ENCODE data around the gene CCHCR1.

Gene CCHCR1

GRCh38 chr6:31126396-31127175 is 31.0 kb downstream of the CCHCR1 start:
- no peak for DNase-seq

- no peak for DNase-seq
Measured at GRCh38 chr6:31125586-31126363, 31.8 kb downstream of the CCHCR1 start.

- no peak for DNase-seq
Measured at GRCh38 chr6:31125162-31125561, 32.4 kb downstream of the CCHCR1 start.

DNA sequence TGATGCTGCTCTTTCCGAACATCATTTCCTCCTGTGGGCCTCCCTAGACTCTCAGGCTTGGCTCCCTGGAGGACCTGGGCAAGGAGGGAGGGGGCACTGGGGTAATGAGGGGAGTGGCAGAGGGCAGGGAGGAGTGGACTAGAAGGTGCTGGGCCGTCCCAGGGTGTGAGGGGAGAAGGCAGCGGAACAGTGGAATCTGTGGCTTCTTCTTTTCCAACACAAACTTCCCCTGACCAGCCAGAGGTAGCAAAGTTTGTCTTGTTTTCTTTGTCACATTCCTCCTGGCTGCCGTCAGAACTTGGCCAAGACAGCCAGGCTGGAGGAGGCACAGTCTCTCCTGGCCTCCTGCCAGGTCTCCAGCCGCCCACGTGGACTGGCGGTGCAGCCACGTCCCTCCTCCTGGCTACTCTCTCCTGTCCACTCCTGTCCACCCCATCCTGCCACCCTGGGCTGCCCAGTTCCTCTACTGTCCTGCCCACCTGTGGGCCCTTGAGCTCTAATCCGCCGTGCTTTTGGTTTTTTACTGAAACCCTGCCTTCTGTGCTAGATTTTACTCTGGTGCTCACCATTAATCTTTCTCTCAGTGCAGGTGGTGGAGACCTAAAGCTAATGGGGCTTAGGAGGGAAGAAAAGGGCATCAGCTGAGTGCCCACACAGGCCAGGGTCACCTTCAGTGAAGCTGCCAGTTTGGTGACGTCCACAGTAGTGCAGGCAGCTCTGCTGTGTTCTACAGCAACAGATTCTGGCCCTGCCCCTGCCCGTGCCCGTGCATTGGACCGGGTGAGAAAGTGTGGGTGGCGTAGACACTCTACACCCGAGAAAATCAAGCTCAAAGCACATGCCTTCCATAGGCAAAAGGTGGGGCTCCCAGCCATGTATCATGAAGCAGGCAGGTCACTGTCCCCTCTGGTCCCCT is 34.6 kb downstream of the CCHCR1 start:
- DNase-seq: no peak

DNA sequence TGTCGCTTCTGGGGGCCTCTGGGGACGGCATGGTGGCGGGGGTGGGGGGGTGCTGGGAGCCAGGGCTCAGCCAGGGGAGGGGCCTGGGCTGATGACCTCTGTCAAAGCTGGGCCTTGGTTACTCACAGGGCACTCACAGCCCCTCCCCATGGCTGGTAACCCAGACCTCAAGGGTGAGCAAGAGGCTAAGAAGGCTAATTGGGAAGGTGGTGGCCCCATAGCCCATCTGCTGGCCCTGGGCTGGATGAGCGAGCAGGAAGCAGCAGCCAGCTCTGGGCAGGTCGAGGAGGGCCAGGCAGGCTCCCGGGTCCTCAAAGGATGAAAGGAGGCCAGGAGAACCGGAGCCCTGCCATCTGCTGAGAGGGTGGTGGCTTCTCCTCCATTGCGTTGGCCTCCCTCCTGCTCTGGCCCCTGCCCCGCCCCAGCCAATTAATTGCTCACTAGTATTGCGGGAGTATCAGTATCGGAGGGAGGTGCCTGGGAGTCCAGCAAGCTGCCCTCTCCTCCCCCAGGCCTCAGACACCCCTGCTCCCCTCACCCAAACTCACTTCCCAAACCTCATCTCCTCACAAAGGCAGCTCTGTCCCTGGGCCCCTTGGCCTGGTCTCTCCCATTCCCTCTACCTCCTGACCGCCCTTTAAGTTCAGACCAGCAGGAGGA is 36.3 kb downstream of the CCHCR1 start:
- no peak for DNase-seq

GRCh38 chr6:31120151-31120915 is 37.3 kb downstream of the CCHCR1 start, which contains the start of gene CDSN:
TSS of gene CDSN (minus strand) at chr6:31120446. CDS start at chr6:31120419, 27 bp downstream.
- DNase-seq: no peak

DNA sequence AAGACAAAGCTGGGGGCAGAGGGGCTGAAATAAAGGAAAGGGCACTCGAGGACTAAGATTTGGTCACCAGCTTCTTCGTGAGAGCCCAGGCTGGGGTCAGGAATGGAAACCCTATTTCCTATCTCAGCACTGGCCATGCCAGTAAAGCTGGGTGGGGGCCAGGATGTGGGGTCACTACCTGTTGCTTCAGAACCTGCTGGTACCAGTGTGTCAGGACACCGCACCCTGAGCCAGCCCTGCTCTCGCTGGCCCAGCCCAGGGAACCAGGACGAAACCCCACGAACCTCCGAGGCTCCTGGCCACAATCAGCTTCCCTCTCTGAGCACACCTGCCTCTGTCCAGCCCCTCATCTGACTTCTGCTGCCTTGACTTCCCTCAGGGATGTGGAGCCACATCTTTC is 39.4 kb downstream of the CCHCR1 start:
- DNase-seq: no peak

GRCh38 chr6:31116661-31117385 is 40.8 kb downstream of the CCHCR1 start:
- no peak for DNase-seq

DNA sequence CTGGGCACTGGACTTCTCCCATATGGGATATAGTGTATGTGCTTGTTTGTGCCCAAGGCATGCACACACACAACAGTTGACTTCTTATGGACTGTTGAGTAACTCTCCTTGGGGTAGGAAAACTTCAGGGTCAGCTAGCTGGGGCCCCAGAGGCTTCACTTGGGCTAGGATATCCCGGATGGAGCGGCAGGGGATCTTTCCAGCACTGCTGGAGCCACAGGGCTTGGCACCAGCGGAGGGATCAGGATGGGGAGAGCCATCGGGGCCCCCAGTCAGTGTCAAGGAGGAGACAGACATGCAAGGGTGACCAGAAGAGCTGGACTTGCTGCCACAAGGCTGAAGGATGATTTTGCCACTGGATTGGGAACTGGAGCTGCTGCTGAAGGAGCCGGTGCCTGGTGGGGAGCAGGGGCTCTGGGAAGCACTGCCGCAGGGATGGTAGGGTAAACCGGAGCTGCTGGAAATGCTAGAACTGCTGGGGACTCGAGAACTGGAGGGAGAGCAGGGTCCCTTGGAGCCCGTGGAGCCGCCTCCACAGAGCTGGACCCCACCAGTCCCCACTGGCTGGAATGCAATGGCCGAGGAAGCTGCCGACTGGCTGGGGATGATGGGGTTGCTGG is 41.6 kb downstream of the CCHCR1 start:
- DNase-seq: no peak

DNA sequence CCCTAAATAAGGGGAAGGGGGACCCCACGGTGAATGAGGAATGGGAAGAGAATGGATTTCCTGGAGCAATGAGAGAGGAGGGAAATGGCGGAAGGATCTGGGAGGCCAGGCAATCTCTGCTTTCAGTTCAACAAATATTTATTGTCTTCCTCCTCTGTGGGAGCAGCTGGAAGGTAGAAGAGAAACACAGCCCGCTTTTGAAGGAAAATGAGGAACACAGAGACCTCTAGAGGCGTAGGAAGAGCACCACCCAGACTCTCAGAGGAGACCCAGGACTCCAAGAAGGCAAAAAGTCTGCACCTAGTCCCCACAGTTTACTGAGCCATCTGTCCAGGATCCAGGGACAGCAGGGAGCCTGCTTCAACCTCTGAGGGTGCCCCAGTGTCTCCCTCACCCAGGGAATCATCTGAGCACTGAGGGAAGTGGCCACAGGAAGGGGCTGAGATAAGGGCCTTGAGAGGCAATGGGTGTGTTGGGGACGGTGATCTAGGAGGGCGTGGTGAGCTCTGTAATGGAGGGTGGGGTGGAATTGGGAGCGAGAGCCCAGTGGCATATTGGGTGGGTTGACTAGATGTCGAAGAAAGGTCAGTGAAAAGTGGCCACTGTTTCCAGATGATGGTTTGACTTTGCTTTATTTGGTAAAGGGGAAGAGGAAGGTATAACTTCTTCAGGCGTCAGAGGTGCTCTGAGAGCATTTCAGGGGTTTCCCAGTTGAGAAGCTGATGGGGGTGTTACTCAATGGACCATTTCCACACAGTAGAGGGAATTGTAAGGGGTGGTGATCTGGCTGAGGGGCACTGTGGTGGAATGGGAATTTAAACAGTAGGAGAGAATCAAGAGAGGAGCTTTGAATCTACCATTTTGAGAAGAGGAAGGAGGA is 42.4 kb downstream of the CCHCR1 start:
- DNase-seq: no peak

DNA sequence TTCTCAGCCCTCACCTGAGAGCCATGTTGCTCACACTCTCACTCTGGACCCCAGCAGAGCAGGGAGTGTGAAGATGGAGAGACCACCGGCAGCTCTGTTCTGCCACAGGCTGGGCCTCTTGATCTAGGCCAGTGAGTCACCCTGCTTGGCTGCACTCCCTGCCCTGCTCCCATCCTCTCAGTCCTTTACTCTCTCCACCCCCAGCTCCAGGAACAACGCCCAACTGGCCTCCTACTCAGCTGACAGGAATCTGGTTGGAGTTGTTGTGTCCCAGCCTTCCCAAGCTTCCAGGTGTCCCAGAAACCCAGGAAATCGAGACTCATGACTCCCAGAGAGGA is 43.1 kb downstream of the CCHCR1 start, which contains the start of gene PSORS1C1:
Gene PSORS1C1 (plus strand): TSS at position 260 of the 338 bp plus-strand sequence. CDS start 14,833 bp downstream, outside the sequence.
- no peak for DNase-seq

DNA sequence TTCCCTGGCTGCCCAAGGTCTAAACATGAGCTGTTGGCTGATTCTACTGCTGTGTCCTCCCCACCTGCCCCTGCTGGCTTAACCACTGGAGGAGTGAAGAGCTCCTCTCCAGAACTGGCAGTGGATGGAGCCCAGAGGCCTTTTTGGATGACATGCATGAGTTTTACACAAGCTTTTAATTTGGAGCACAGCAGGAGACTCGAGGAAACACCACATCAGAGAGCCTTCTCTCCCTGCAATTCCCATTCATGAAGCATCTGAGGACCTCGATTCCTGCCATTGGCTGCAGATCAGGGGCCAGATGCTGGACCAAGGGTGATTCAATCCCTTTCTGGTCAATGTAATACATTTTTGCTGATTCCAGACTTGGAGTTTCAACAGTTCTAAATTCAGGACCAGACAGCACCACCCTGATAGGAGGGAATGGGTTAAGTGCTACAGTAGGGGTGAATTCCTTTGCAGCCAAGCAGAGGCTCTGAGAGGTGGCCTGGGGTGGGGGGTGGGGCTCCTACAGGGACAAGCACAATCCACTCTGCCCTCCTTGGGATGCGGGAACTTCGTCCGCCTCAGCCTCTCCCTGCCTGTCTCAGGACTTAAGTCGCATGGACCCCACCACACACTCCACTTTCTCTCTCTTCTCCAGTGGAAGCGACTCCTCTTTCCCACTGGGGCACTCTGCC is 43.6 kb downstream of the CCHCR1 start:
- no peak for DNase-seq

- DNase-seq: no peak
Measured at GRCh38 chr6:31112478-31112877, 45.1 kb downstream of the CCHCR1 start, which contains the start of gene C6orf15. TSS of gene C6orf15 (minus strand) at chr6:31112575. CDS start at chr6:31112555, 20 bp downstream.

DNA sequence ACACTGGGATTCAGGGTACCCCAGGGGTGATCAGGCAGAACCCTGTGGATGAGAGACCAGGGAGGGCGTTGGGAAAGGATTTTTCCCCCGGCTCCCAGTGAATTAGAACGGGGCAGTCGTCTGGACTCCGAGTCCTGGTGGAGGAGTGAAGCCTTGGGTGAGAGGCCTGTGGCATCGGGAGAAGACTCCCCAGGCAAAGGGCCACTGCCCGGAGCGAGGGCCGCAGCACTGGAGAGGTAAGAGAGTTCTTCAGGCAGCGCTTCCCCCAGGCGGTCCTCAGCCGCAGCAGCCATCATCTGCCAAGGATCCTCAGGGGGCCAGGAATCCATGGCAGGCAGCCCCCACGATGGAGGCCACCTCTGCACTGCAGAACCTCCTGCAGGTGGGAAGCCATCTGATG is 45.9 kb downstream of the CCHCR1 start:
- DNase-seq: no peak

DNA sequence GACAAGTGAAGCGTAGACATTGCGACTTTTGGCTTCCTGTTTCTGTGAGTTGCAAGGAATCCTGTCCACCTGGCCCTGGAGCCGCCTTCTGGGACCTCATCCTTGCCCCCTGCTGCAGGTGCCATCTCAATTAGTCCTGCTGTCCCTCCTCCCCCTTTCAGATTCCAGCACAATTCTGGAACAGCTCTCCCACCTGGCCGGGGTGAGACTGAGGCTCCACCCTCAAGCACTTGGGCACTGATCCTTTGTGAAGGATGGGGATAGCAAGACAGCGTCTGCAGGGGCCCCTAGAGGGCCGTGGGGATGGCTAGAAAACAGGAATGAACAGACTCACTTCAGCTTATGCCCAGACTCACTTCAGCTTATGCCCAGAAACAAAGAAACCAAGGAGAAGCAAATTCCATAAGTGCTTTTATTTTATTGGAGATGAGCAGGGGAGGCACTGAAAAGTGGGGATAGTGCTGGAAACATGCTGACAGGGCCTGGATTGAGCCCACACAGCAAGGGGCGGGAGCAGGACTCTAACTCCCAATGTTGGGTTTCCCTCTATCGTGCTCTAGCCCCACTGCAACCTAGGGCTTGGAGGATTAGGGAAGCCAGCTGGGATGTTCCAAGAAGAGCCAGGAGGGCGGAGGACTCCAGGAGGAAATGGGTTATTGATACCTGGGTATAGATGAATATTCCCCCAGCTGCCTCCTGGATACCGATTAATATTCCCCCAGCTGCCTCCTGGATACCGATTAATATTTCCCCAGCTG is 46.6 kb downstream of the CCHCR1 start:
- no peak for DNase-seq

DNA sequence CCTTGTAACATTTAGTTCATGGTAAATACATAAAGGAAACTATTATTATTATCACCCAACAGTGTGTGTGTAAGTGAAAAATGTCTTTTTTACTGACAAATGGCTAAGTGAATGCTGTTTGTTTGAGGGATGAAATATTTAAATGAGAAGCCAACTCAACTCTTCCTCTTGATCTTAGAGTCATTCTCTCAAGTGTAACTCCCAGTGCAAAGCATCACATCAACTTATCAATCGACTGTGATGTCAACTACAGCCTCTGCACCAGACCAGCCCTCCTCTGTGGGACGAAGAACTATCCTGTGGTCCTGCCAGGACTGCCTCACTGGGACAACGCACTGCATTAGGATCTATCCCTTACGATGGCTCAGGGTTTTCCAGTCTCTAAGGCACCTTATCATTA is 50.5 kb downstream of the CCHCR1 start:
- no peak for DNase-seq

GRCh38 chr6:31103136-31103535 is 54.5 kb downstream of the CCHCR1 start:
- no peak for DNase-seq

DNA sequence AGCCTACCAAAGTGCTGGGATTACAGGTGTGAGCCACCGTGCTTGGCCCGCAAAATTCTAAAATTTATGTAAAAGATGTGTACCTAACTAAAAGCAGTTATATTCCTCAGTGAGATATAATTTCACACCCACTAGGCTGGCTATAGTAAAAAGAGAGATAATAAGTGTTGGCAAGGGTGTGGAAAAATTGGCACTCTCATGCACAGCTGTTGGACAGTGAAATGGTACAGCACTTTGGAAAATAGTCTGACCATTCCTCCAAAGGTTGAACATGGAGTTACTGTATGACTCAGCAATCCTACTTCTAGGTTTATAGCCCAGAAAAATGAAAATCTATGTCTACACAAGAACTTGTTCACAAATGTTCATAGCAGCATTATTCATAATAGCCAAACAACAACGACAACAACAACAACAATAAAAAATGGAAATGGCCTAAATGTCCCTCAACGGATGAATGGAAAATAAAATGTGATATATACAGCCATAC is 59.1 kb downstream of the CCHCR1 start:
- no peak for DNase-seq
